Vagina (tissue), 2 donors: ENCODE results near the gene SLC35E3. TPM values are rescaled to one million over a fixed set of nuclear protein-coding genes. Genes with fewer than 3 reads are reported as not detected.
A peak's percentile ranks its signal among the peaks of the same experiment; 100 is the strongest.
"Not testable (repeated sequence)": the region's sequence is repeated elsewhere in the genome, so short reads cannot be mapped to it uniquely, and the experiment has no call there.

Experiments used
- DNase-seq, 2 donors: peaks; one replicate each; pipeline ENCODE4 v3.0.0-alpha.2; 2017; ENCODE audit errors: extremely low spot score in 2 of 2
- H3K27ac ChIP-seq: fragments of 200-600 bp; sonication (generic); one replicate; pipeline ENCODE4 v1.5.1; 2019
- H3K27me3 ChIP-seq: fragments of 200-600 bp; sonication (generic); one replicate; pipeline ENCODE4 v1.5.1; 2019
- H3K36me3 ChIP-seq, 2 donors: fragments of 200-600 bp; sonication (generic); one replicate each; pipeline ENCODE4 v1.5.1; 2017 to 2019
- H3K4me1 ChIP-seq: fragments of 200-600 bp; sonication (generic); one replicate; pipeline ENCODE4 v1.5.1; 2019
- H3K4me3 ChIP-seq, 2 donors: fragments of 200-600 bp; sonication (generic); 1 replicate in 1 of 2; 2 replicates in 1 of 2; pipeline ENCODE4 v1.5.1; 2016 to 2019
- H3K9me3 ChIP-seq: fragments of 200-600 bp; sonication (generic); one replicate; pipeline ENCODE4 v1.5.1; 2019
- POLR2A ChIP-seq, 2 donors: fragments of 450-650 bp; IDR thresholded peaks; one replicate each; pipeline ENCODE4 v1.6.1; 2017; ENCODE audit warnings: antibody characterized with exemption in 2 of 2, mild to moderate bottlenecking in 2 of 2, moderate library complexity in 2 of 2
- POLR2AphosphoS5 ChIP-seq, 2 donors: sonication (generic); formaldehyde crosslinking; IDR thresholded peaks; one replicate each; pipeline ENCODE4 v1.9.0; 2017; ENCODE audit warnings: antibody characterized with exemption in 2 of 2, mild to moderate bottlenecking in 2 of 2, low read depth in 1 of 2; ENCODE audit not compliant: insufficient read depth in 1 of 2
- intact Hi-C: fragments of 100-400 bp; cut with DNase I; formaldehyde crosslinking; loops from one replicate; pipeline ENCODE4 v1.15.1; 2023
- total RNA-seq: library from RNA; depleted of rRNA; stranded (reverse); fragments of >200 nt; gene quantifications from one replicate; pipeline ENCODE4 v1.2.3, GENCODE V29; 2016
- TF ChIP-seq, protein P1 (sequence below), 3 experiments: fragments of 450-650 bp in 2 of 3; fragments of 200-600 bp in 1 of 3; sonication (generic) in 1 of 3; IDR thresholded peaks; one replicate each; pipeline ENCODE4 v1.5.1; 2017 to 2019; ENCODE audit warnings: antibody characterized with exemption in 3 of 3, mild to moderate bottlenecking in 2 of 3, moderate library complexity in 2 of 3

SLC35E3 gene
- total RNA-seq, 1 donor from 2014 or later: 5.9 TPM

DNA sequence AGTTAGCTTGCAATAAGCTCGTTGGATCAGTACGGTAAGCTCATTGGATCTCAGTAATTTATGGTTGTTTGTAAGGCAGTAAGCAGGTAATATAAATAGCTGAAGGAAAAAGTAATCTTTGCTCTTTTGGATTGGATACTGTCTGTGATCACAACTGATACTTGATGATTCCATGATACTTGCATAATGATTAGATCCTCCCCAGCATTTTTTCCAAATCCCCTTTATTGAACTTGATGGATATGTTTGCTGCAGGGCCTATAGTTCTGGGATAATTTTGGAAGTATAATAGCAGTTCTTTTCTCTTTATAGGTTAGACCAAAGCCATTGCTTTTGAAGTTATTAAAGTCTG is 67.2 kb downstream of the SLC35E3 start:
- Histone ChIP-seq H3K4me1 (peaks cover 64% of the 10 kb centered on the region), H3K27me3 (no peaks in the 10 kb centered on the region), H3K9me3 (no peaks in the 10 kb centered on the region), H3K36me3 (peaks cover 0 to 61% of the 10 kb centered on the region in 2 donors), H3K27ac (peak overlapping the region; percentile 2), H3K4me3 (no peak overlapping the region)
- intact Hi-C loops: no loop called here
- no peak for DNase-seq
- TF ChIP-seq, protein P1, sequence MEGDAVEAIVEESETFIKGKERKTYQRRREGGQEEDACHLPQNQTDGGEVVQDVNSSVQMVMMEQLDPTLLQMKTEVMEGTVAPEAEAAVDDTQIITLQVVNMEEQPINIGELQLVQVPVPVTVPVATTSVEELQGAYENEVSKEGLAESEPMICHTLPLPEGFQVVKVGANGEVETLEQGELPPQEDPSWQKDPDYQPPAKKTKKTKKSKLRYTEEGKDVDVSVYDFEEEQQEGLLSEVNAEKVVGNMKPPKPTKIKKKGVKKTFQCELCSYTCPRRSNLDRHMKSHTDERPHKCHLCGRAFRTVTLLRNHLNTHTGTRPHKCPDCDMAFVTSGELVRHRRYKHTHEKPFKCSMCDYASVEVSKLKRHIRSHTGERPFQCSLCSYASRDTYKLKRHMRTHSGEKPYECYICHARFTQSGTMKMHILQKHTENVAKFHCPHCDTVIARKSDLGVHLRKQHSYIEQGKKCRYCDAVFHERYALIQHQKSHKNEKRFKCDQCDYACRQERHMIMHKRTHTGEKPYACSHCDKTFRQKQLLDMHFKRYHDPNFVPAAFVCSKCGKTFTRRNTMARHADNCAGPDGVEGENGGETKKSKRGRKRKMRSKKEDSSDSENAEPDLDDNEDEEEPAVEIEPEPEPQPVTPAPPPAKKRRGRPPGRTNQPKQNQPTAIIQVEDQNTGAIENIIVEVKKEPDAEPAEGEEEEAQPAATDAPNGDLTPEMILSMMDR (IDR thresholded peaks at IDR 0.05): no peak

DNA sequence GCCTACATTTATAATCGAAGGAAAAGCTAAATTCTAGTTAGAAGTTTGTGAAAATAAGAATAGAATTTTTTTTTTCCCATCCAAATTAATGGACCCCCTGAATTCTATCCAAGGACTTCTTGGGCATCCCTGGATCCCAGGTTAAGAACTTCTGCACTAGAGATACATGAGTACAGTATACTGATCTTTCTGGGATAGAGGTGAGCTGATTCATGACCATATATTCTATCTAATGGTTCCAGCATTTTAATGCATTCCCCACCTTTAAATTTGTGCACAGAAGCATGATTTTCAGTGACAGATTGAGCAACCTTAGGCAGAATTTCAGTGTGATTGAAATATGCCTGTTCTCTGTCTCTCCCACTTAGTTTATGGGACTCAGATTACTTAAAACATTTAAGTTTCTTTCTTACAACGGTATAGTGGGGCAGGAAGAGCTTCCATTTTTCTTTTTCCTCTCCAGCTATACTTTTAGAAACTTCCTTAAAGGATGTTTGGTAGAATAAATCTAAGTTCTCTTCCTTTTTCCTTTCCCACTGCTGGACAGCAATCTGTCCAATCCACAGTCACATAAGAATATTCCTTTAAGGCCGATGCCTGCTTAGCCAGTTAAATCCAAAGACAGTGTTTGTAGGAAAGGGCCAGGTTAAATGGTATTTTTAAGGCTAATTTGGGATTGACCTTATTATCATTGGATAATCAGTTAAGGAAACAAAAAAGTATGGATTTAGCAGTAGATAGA is 68.7 kb downstream of the SLC35E3 start:
- H3K4me3 ChIP-seq: no peak overlapping the region
- intact Hi-C loops: no loop called here
- H3K9me3 ChIP-seq: no peaks in the 10 kb centered on the region
- no peak for DNase-seq
- TF ChIP-seq POLR2A (IDR thresholded peaks at IDR 0.05): no peak
- TF ChIP-seq POLR2AphosphoS5 (IDR thresholded peaks at IDR 0.05; ENCODE audit: insufficient read depth in 1 of 2, low read depth in 1 of 2): no peak
- TF ChIP-seq, protein P1 (IDR thresholded peaks at IDR 0.05): no peak
- no peaks in the 10 kb centered on the region for H3K27me3 ChIP-seq
- H3K27ac ChIP-seq: no peak overlapping the region
- H3K36me3 ChIP-seq: peaks cover 3 to 72% of the 10 kb centered on the region in 2 donors
- H3K4me1 ChIP-seq: peaks cover 60% of the 10 kb centered on the region

DNA sequence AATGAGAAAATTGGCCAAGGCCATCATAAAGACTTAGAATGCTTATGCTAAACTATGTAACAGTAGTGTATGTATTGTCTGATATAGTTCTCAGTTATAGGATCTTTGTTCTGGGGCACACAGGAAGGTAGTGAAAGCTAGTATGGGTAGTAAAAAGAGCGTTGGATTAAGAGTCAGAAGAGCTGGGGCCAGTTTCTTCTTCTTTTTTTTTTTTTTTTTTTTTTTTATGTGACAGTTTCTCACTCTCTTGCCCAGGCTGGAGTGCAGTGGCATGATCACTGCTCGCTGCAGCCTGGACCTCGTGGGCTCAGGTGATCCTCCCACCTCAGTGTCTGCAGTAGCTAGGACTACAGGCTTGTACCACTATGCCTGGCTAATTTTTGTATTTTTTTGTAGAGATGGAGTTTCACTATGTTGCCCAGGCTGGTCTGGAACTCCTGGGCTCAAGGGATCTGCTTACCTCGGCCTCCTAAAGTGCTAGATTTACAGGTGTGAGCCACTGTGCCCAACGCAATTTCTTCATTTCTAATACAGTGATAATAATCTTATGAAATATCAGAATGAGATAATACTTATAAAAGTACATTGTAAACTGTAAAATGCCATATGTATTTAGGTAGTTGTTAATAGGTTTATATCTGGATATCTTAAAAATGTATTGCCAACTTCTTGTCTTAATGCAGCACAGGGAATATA is 69.4 kb downstream of the SLC35E3 start:
- peaks cover 60% of the 10 kb centered on the region for H3K4me1 ChIP-seq
- no peak overlapping the region for H3K4me3 ChIP-seq
- H3K27ac ChIP-seq: no peak overlapping the region
- H3K36me3 ChIP-seq: peaks cover 3 to 68% of the 10 kb centered on the region in 2 donors
- no peak for TF ChIP-seq POLR2A (IDR thresholded peaks at IDR 0.05)
- no peak for TF ChIP-seq POLR2AphosphoS5 (IDR thresholded peaks at IDR 0.05; ENCODE audit: insufficient read depth in 1 of 2, low read depth in 1 of 2)
- TF ChIP-seq, protein P1 (IDR thresholded peaks at IDR 0.05): no peak
- H3K9me3 ChIP-seq: no peaks in the 10 kb centered on the region
- intact Hi-C loops: no loop called here
- H3K27me3 ChIP-seq: no peaks in the 10 kb centered on the region
- no peak for DNase-seq

DNA sequence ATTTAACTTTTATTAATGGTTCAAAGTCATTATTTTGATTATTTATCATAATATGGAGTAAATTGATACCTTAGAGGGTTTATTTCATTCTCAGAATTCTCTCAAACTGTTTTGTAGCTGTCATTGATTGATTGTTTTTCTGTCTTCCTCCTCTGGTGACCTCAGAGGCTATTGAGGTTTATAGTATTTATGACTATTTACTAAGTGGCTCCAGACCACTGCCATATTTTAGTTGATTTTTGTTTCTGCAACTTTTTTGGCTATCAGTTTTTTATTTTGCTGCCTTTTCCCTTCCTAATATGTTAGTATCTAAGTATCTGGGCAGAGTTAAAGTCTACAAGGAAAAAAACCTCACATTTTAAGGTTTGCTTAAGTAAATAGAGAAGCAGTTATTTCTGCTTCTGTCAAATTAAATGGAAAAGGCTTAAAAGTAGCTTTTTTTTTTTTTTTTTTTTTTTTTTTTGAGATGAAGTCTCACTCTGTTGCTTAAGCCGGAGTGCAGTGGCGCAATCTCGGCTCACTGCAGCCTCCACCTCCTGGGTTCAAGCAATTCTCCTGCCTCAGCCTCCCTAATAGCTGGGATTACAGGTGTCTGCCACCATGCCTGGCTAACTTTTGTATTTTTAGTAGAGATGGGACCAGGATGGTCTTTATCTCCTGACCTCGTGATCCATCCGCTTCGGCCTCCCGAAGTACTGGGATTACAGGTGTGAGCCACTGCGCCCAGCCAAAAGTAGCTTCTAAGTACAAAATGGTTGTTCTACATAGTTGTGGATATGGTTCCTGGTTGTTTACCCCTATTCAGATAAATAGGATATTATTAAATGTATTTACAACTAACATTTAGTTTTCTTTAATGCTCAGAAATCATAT is 70.2 kb downstream of the SLC35E3 start:
- H3K27ac ChIP-seq: no peak overlapping the region
- intact Hi-C loops: no loop called here
- no peaks in the 10 kb centered on the region for H3K9me3 ChIP-seq
- TF ChIP-seq POLR2AphosphoS5 (IDR thresholded peaks at IDR 0.05; ENCODE audit: insufficient read depth in 1 of 2, low read depth in 1 of 2) (no peak), POLR2A (IDR thresholded peaks at IDR 0.05) (no peak)
- TF ChIP-seq, protein P1 (IDR thresholded peaks at IDR 0.05): no peak
- H3K27me3 ChIP-seq: no peaks in the 10 kb centered on the region
- peaks cover 3 to 68% of the 10 kb centered on the region in 2 donors for H3K36me3 ChIP-seq
- H3K4me3 ChIP-seq: no peak overlapping the region
- no peak for DNase-seq
- H3K4me1 ChIP-seq: peaks cover 53% of the 10 kb centered on the region

DNA sequence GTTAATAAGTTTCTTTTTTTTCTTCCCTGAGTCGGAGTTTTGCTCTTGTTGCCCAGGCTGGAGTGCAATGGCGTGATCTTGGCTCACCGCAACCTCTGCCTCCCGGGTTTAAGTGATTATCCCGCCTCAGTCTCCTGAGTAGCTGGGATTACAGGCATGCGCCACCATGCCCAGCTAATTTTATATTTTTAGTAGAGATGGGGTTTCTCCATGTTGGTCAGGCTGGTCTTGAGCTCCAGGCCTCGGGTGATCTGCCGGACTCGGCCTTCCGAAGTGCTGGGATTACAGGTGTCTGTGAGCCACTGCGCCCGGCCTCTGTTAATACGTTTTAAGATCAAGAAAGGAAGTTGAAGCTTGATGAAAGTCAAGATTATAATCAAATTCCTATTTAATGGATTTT is 73.5 kb downstream of the SLC35E3 start:
- peaks cover 7 to 76% of the 10 kb centered on the region in 2 donors for H3K36me3 ChIP-seq
- peaks cover 34% of the 10 kb centered on the region for H3K4me1 ChIP-seq
- DNase-seq, H3K27ac ChIP-seq, intact Hi-C loops, H3K4me3 ChIP-seq, H3K27me3 ChIP-seq, H3K9me3 ChIP-seq: not testable (repeated sequence)
